ENCODE measurements around the gene PTTG2. TPM values are rescaled to one million over a fixed set of nuclear protein-coding genes. Genes with fewer than 3 reads are reported as not detected.

The PTTG2 gene
- total and polyA plus RNA-seq, 2 of the 13 experiments (the other 11 are each of a cell fraction or from before 2014, with no cell fraction given): not detected

GRCh38 chr4:37927434-37927833 is 32.8 kb upstream of the PTTG2 start:
- Histone ChIP-seq H3K27me3 (ENCODE audit: control insufficient read depth in 1 of 2, insufficient read depth in 2 of 2, low read length in 2 of 2) (peaks cover 0 to 12% of the 10 kb centered on the region in 2 experiments; a peak in 2 of 5 replicates), H3K4me2 (ENCODE audit: low read depth, low read length) (no peak overlapping the region), H3K79me2 (ENCODE audit: insufficient read depth, low read length) (no peaks in the 10 kb centered on the region), H4K20me1 (ENCODE audit: insufficient read depth, low read length) (no peaks in the 10 kb centered on the region), H3K4me1 (ENCODE audit: insufficient read depth, low read length) (no peaks in the 10 kb centered on the region), H2AFZ (ENCODE audit: low read length) (no peak overlapping the region), H3K36me3 (replicated peaks in 1 of 2; ENCODE audit: control insufficient read depth in 1 of 2, insufficient read depth in 2 of 2, low read length in 2 of 2) (no peaks in the 10 kb centered on the region), H3K9me3 (ENCODE audit: low read length) (no peaks in the 10 kb centered on the region), H3K9ac (ENCODE audit: insufficient read depth, low read depth, low read length) (no peak overlapping the region), H3K27ac (ENCODE audit: extremely low read length, insufficient read depth, low read length) (no peak overlapping the region), H3K4me3 (replicated peaks in 1 of 3; ENCODE audit: insufficient read depth in 1 of 3, low read depth in 2 of 3, low read length in 3 of 3) (no peak overlapping the region)
- BruUV-seq (replicated peaks): no TSS peak
- ChIA-PET CTCF (ENCODE audit: low intra/inter-chr PET ratio, low total read pairs) (no interaction called here), POLR2A (no interaction called here)
- no peak for ATAC-seq
- no peak for DNase-seq (ENCODE audit: low spot score)
- no peak for TF ChIP-seq ZHX2 (IDR thresholded peaks at IDR 0.05; ENCODE audit: low read depth)
- TF ChIP-seq ZHX2 (CRISPR knock-in tag; IDR thresholded peaks at IDR 0.05; ENCODE audit: borderline replicate concordance): no peak
- TF ChIP-seq MIXL1 (CRISPR knock-in tag; IDR thresholded peaks at IDR 0.05): no peak
- no peak for TF ChIP-seq ZBTB37 (CRISPR knock-in tag; IDR thresholded peaks at IDR 0.05)
- no peak for TF ChIP-seq ZBTB43 (CRISPR knock-in tag; conservative IDR thresholded peaks at IDR 0.05)
- TF ChIP-seq HINFP (CRISPR knock-in tag; IDR thresholded peaks at IDR 0.05; ENCODE audit: low read depth): no peak
- no peak for TF ChIP-seq LRRFIP1 (CRISPR knock-in tag; conservative IDR thresholded peaks at IDR 0.05)
- no peak for TF ChIP-seq RBFOX2 (IDR thresholded peaks at IDR 0.05; ENCODE audit: low read depth, low read length)
- TF ChIP-seq MYC (CRISPR knock-in tag; IDR thresholded peaks at IDR 0.05; ENCODE audit: borderline replicate concordance): no peak
- no peak for TF ChIP-seq ZNF891 (CRISPR knock-in tag; IDR thresholded peaks at IDR 0.05)
- TF ChIP-seq TARDBP (CRISPR knock-in tag; IDR thresholded peaks at IDR 0.05): no peak
- in situ Hi-C loops (cut with HindIII; ENCODE audit: extremely low pct_ligation_motif_present, low pct_unique_long_range_greater_than_20kb): no loop called here
- no peak for FAIRE-seq
- 45% methylated on average over 4 of the region's 4 CpGs for WGBS (ENCODE audit: low lambda C conversion rate)
- intact Hi-C loops (cut with micrococcal nuclease; ENCODE audit: unreplicated experiment): no loop called here

Data from HepG2 (cell line).